Gastrocnemius medialis (tissue), 4 donors: ENCODE data around the gene ERCC1. TPM values are rescaled to one million over a fixed set of nuclear protein-coding genes. Genes with fewer than 3 reads are reported as not detected.

ENCODE experiments used
- ATAC-seq, 2 donors: fragments of 150-250 bp; one replicate each; pipeline ENCODE4 v1.9.1; 2016
- DNase-seq, 2 donors: peaks; one replicate each; pipeline ENCODE4 v3.0.0-alpha.2; 2019
- H3K27ac ChIP-seq, 4 donors: fragments of 200-600 bp; sonication (generic); 1 replicate in 1 of 4; 2 replicates in 3 of 4; pipeline ENCODE4 v1.5.1; 2016 to 2018; ENCODE audit warnings: mild to moderate bottlenecking in 2 of 4, moderate library complexity in 1 of 4
- H3K27me3 ChIP-seq, 3 donors: fragments of 200-600 bp; sonication (generic) in 2 of 3; 1 replicate in 1 of 3; 2 replicates in 2 of 3; pipeline versions ENCODE4 v1.5.1 to v1.6.0; 2016 to 2019; ENCODE audit warnings: mild to moderate bottlenecking in 1 of 3, moderate library complexity in 1 of 3
- H3K36me3 ChIP-seq, 2 donors: fragments of 200-600 bp; sonication (generic) in 1 of 2; one replicate each; pipeline ENCODE4 v1.5.1; 2017 to 2018
- H3K4me1 ChIP-seq, 2 donors: fragments of 200-600 bp; sonication (generic) in 1 of 2; one replicate each; pipeline ENCODE4 v1.5.1; 2016 to 2017; ENCODE audit warnings: mild to moderate bottlenecking in 2 of 2
- H3K4me3 ChIP-seq, 4 donors: fragments of 200-600 bp; sonication (generic) in 3 of 4; 1 replicate in 1 of 4; 2 replicates in 3 of 4; pipeline ENCODE4 v1.5.1; 2016 to 2019; ENCODE audit warnings: mild to moderate bottlenecking in 2 of 4
- H3K9me3 ChIP-seq, 3 donors: fragments of 200-600 bp; sonication (generic) in 2 of 3; 1 replicate in 1 of 3; 2 replicates in 2 of 3; pipeline ENCODE4 v1.5.1; 2016 to 2019
- POLR2A ChIP-seq, 2 donors: fragments of 450-650 bp; IDR thresholded peaks; one replicate each; pipeline ENCODE4 v1.6.1; 2017; ENCODE audit warnings: antibody characterized with exemption in 2 of 2, mild to moderate bottlenecking in 2 of 2, moderate library complexity in 2 of 2
- in situ Hi-C, 4 donors: fragments of 200-750 bp; cut with MboI; loops; one replicate each; pipeline versions ENCODE4 v1.15.0 to v1.8.0; 2017; ENCODE audit warnings: low sequenced_read_pairs in 4 of 4
- intact Hi-C: fragments of 100-400 bp; cut with DNase I; formaldehyde crosslinking; loops from one replicate; pipeline ENCODE4 v1.15.1; 2023; ENCODE audit warnings: low total_unique reads
- total RNA-seq, 4 donors: library from RNA; depleted of rRNA; stranded (reverse); fragments of >200 nt; gene quantifications; one replicate each; pipeline versions ENCODE4 v1.1.0 to v1.2.3, GENCODE V29; 2016
- TF ChIP-seq, protein P1 (sequence below), 5 experiments: fragments of 450-650 bp in 3 of 5; fragments of 200-600 bp in 2 of 5; sonication (generic) in 2 of 5; IDR thresholded peaks in 4 of 5; conservative IDR thresholded peaks in 1 of 5; 1 replicate in 4 of 5; 2 replicates in 1 of 5; pipeline ENCODE4 v1.5.1; 2016 to 2019; ENCODE audit warnings: antibody characterized with exemption in 5 of 5, mild to moderate bottlenecking in 3 of 5, moderate library complexity in 3 of 5

The ERCC1 gene
- total RNA-seq, 4 donors from 2014 or later = 92.1 to 185 (median 103) TPM

DNA sequence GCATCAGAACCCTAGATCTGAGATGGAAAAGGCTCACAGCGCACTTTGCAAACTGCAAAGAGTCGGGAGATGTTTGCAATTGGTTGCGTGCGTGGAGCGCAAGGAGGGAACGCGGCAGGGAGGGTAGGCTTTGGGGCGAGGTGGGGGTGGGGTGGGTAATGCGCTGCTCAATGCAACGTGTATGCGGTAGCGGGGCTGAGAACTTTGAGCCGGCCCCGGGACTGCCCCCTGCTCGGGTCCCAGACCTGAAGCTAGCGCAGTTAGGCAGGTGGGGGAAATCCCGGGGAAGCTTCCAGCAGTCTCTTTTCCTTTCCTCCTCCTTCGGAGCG, 45.0 kb upstream of the ERCC1 start:
- H3K9me3 ChIP-seq = no peaks in the 10 kb centered on the region
- H3K4me3 ChIP-seq = peak overlapping the region; percentile 64 to 84 (median 79)
- H3K4me1 ChIP-seq = peaks cover 20 to 22% of the 10 kb centered on the region in 2 donors
- H3K27ac ChIP-seq = peak overlapping the region; percentile 90 to 98 (median 94)
- ATAC-seq = peak; percentile 1 to 2
- H3K36me3 ChIP-seq = no peaks in the 10 kb centered on the region
- TF ChIP-seq, protein P1, sequence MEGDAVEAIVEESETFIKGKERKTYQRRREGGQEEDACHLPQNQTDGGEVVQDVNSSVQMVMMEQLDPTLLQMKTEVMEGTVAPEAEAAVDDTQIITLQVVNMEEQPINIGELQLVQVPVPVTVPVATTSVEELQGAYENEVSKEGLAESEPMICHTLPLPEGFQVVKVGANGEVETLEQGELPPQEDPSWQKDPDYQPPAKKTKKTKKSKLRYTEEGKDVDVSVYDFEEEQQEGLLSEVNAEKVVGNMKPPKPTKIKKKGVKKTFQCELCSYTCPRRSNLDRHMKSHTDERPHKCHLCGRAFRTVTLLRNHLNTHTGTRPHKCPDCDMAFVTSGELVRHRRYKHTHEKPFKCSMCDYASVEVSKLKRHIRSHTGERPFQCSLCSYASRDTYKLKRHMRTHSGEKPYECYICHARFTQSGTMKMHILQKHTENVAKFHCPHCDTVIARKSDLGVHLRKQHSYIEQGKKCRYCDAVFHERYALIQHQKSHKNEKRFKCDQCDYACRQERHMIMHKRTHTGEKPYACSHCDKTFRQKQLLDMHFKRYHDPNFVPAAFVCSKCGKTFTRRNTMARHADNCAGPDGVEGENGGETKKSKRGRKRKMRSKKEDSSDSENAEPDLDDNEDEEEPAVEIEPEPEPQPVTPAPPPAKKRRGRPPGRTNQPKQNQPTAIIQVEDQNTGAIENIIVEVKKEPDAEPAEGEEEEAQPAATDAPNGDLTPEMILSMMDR (IDR thresholded peaks at IDR 0.05 in 4 of 5, conservative IDR thresholded peaks at IDR 0.05 in 1 of 5) = no peak
- no peak for TF ChIP-seq POLR2A (IDR thresholded peaks at IDR 0.05)
- no peaks in the 10 kb centered on the region for H3K27me3 ChIP-seq
- DNase-seq = no peak
- in situ Hi-C loops (no loop called here), intact Hi-C loops (loop anchor here (1.0 kb wide), 1 partner anchor 25 kb away; no protein-coding TSS in a partner anchor)

DNA sequence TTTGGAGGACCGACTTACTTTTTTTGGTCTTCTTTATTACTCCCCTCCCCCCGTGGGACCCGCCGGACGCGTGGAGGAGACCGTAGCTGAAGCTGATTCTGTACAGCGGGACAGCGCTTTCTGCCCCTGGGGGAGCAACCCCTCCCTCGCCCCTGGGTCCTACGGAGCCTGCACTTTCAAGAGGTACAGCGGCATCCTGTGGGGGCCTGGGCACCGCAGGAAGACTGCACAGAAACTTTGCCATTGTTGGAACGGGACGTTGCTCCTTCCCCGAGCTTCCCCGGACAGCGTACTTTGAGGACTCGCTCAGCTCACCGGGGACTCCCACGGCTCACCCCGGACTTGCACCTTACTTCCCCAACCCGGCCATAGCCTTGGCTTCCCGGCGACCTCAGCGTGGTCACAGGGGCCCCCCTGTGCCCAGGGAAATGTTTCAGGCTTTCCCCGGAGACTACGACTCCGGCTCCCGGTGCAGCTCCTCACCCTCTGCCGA, 44.5 kb upstream of the ERCC1 start:
- ATAC-seq = no peak
- Histone ChIP-seq H3K36me3 (no peaks in the 10 kb centered on the region), H3K9me3 (no peaks in the 10 kb centered on the region), H3K27me3 (no peaks in the 10 kb centered on the region), H3K4me1 (peaks cover 20 to 22% of the 10 kb centered on the region in 2 donors), H3K27ac (peak overlapping the region; percentile 90 to 98 (median 94)), H3K4me3 (peak overlapping the region; percentile 64 to 84 (median 79))
- in situ Hi-C loops = no loop called here
- peak in 1 of 2 donors; percentile 17 for DNase-seq
- intact Hi-C loops = no loop called here
- no peak for TF ChIP-seq POLR2A (IDR thresholded peaks at IDR 0.05)
- TF ChIP-seq, protein P1 (IDR thresholded peaks at IDR 0.05 in 4 of 5, conservative IDR thresholded peaks at IDR 0.05 in 1 of 5) = no peak

DNA sequence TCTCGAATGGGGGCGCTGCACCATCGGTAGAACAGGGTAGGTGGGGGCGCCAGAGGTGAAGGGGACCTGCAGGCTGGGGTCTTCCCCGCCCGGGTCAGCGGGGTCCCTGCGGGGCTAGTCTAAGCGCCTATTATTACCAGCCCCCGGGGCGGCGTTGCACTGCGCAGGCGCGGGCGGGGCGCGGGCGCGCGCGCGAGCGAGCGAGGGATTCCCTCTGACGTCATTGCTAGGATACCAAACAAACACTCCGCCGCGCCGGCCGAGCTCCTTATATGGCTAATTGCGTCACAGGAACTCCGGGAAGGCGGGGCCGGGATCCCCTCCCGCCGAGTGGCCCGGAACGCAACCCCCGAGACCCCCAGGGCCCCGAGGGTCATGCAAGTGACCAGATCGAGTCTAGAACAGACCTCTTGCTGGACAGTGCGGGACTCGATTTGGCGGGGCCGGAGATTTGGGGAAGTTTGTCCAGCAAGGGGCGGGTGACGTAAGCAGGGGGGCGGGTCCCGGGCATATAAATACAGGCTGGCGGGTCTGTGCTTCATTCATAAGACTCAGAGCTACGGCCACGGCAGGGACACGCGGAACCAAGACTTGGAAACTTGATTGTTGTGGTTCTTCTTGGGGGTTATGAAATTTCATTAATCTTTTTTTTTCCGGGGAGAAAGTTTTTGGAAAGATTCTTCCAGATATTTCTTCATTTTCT, 43.9 kb upstream of the ERCC1 start, which contains the start of gene FOSB:
Gene FOSB, plus strand, starts transcription at position 541 of the 703 bp plus-strand sequence. CDS start 591 bp downstream, outside the sequence.
- ATAC-seq = peak; percentile 64 to 75

DNA sequence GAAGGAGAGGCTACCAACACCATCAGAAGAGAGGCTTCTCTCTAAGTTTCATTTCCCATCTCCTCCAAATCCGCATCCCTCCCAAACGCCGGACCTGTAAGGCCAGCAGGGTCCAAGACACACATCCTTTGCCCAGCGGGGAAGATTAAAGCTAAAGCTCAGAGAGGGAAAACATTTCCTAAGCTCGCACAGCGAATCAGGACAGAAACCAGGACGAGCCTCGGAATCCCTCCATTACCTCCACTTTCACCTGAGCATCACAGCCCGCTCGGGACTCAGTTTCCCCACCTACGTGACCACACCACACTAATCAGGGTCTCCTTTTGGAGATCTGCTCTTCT, 43.4 kb upstream of the ERCC1 start:
- Histone ChIP-seq H3K27me3 (no peaks in the 10 kb centered on the region), H3K9me3 (no peaks in the 10 kb centered on the region), H3K36me3 (no peaks in the 10 kb centered on the region), H3K4me3 (peak overlapping the region; percentile 64 to 84 (median 79)), H3K4me1 (peaks cover 20 to 22% of the 10 kb centered on the region in 2 donors), H3K27ac (peak overlapping the region; percentile 90 to 98 (median 94))
- TF ChIP-seq POLR2A (IDR thresholded peaks at IDR 0.05) = no peak
- TF ChIP-seq, protein P1 (IDR thresholded peaks at IDR 0.05 in 4 of 5, conservative IDR thresholded peaks at IDR 0.05 in 1 of 5) = no peak
- in situ Hi-C loops (no loop called here), intact Hi-C loops (loop anchor here (1.0 to 2.0 kb wide), 2 partner anchors 11 to 16 kb away; no protein-coding TSS in a partner anchor)
- no peak for DNase-seq
- ATAC-seq = no peak

More for the DNA sequence above, 43.9 kb upstream of the ERCC1 start, which contains the start of gene FOSB:
- H3K4me3 ChIP-seq = peak within 1 kb of the TSS; percentile 64 to 84 (median 79)
- in situ Hi-C loops = no loop called here
- TF ChIP-seq, protein P1 (IDR thresholded peaks at IDR 0.05 in 4 of 5, conservative IDR thresholded peaks at IDR 0.05 in 1 of 5) = peak in 1 of 5 experiments; percentile 19
- TF ChIP-seq POLR2A (IDR thresholded peaks at IDR 0.05) = peak; percentile 90 to 96
- intact Hi-C loops = loop anchor here (1.0 to 2.0 kb wide), 2 partner anchors 11 to 17 kb away; no protein-coding TSS in a partner anchor
- no peaks in the 10 kb centered on the region for H3K36me3 ChIP-seq
- peak within 1 kb of the TSS; percentile 90 to 98 (median 94) for H3K27ac ChIP-seq
- DNase-seq = peak; percentile 90 to 95
- H3K4me1 ChIP-seq = peaks cover 20 to 22% of the 10 kb centered on the region in 2 donors
- no peaks in the 10 kb centered on the region for H3K9me3 ChIP-seq
- no peaks in the 10 kb centered on the region for H3K27me3 ChIP-seq
